DOHH2 (cell line): ENCODE results near the gene PIGB.
A peak's percentile ranks its signal among the peaks of the same experiment; 100 is the strongest.
"Not testable (repeated sequence)": the region's sequence is repeated elsewhere in the genome, so short reads cannot be mapped to it uniquely, and the experiment has no call there.

Source experiments
- H3F3A ChIP-seq: fragments of 200-600 bp; sonication (generic), shearing (Covaris generic); 2 replicates; pipeline ENCODE4 v1.6.0; 2016; ENCODE audit warnings: antibody characterized with exemption, mild to moderate bottlenecking; ENCODE audit not compliant: control insufficient read depth, insufficient read depth
- H3K27ac ChIP-seq: fragments of 200-600 bp; sonication (generic); 2 replicates; pipeline ENCODE4 v1.5.1; 2014; ENCODE audit warnings: low read depth, mild to moderate bottlenecking, low read length, moderate library complexity
- H3K27me3 ChIP-seq: fragments of 200-600 bp; sonication (generic); 2 replicates; pipeline ENCODE4 v1.6.1; 2014; ENCODE audit warnings: mild to moderate bottlenecking, low read length, mixed read lengths; ENCODE audit not compliant: control insufficient read depth
- H3K36me3 ChIP-seq: fragments of 200-600 bp; sonication (generic); 2 replicates; pipeline ENCODE4 v1.6.1; 2014; ENCODE audit warnings: mild to moderate bottlenecking, low read length, moderate library complexity, mixed read lengths; ENCODE audit not compliant: control insufficient read depth
- H3K4me1 ChIP-seq: fragments of 200-600 bp; sonication (generic); 2 replicates; pipeline ENCODE4 v1.6.1; 2014; ENCODE audit warnings: mild to moderate bottlenecking, low read length, mixed read lengths; ENCODE audit not compliant: control insufficient read depth
- H3K4me2 ChIP-seq: fragments of 200-600 bp; sonication (generic); 2 replicates; pipeline ENCODE4 v1.6.0; 2014; ENCODE audit warnings: mild to moderate bottlenecking, low read length, moderate library complexity
- H3K4me3 ChIP-seq: fragments of 200-600 bp; sonication (generic); 2 replicates; pipeline ENCODE4 v1.5.1; 2014; ENCODE audit warnings: mild to moderate bottlenecking, low read length, mixed read lengths
- H3K79me2 ChIP-seq: fragments of 200-600 bp; sonication (generic); 2 replicates; pipeline ENCODE4 v1.6.1; 2014; ENCODE audit warnings: mild to moderate bottlenecking, low read length, mixed read lengths; ENCODE audit not compliant: control insufficient read depth
- H3K9me2 ChIP-seq: fragments of 200-600 bp; sonication (generic); replicated peaks from 2 replicates; pipeline ENCODE4 v1.6.1; 2014; ENCODE audit warnings: mild to moderate bottlenecking, low read length, mixed read lengths; ENCODE audit not compliant: control insufficient read depth
- H3K9me3 ChIP-seq: fragments of 200-600 bp; sonication (generic); 2 replicates; pipeline ENCODE4 v1.6.1; 2014; ENCODE audit warnings: antibody characterized with exemption, low read length, mixed read lengths; ENCODE audit not compliant: control insufficient read depth, insufficient read depth
- H4K20me1 ChIP-seq: fragments of 200-600 bp; sonication (generic); 2 replicates; pipeline ENCODE4 v1.6.0; 2014; ENCODE audit warnings: low read depth, mild to moderate bottlenecking, antibody characterized with exemption, low read length, moderate library complexity; ENCODE audit not compliant: control insufficient read depth, insufficient read depth
- CTCF ChIP-seq: fragments of 200-600 bp; sonication (generic); IDR thresholded peaks from one replicate; pipeline ENCODE4 v1.5.1; 2014; ENCODE audit warnings: antibody characterized with exemption, mild to moderate bottlenecking, low read depth, low read length; ENCODE audit not compliant: poor library complexity, severe bottlenecking
- EZH2phosphoT487 ChIP-seq: fragments of 200-600 bp; sonication (generic); IDR thresholded peaks from 2 replicates; pipeline ENCODE4 v1.6.1; 2017; ENCODE audit warnings: borderline replicate concordance, mild to moderate bottlenecking, antibody characterized with exemption, low read length, moderate library complexity, mixed read lengths

The PIGB gene

DNA sequence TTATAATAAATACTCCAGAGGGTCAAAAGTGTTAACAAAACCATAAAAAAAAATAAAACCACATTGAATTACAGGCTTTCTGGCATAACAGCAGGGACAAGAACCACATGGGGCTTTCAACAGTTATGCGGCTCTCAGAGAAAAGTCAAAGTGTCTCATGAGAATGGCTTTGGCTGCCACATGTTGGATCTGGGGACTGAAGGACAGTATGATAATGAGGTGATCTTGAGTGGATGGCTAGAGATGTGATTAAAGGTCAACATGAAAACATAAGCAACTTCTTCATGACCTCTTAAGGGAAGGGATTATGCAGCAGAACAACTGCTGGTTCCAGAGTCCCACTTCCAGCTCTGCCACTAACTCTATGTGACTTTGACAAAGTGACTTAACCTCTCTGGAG, 34.6 kb upstream of the PIGB start:
- Histone ChIP-seq H3F3A (no peaks in the 10 kb centered on the region), H4K20me1 (no peaks in the 10 kb centered on the region), H3K4me1 (peaks cover 17% of the 10 kb centered on the region), H3K4me2 (no peak overlapping the region), H3K79me2 (no peaks in the 10 kb centered on the region), H3K9me2 (no peaks in the 10 kb centered on the region), H3K9me3 (no peaks in the 10 kb centered on the region), H3K36me3 (no peaks in the 10 kb centered on the region), H3K27me3 (no peaks in the 10 kb centered on the region; the same call in 1 of the 2 replicates), H3K4me3 (no peak overlapping the region), H3K27ac (no peak overlapping the region)
- TF ChIP-seq EZH2phosphoT487 (no peak), CTCF (no peak)

GRCh38 chr15:55286442-55287189, 32.4 kb upstream of the PIGB start:
- H3K4me2 ChIP-seq, H4K20me1 ChIP-seq, H3K79me2 ChIP-seq, H3K27me3 ChIP-seq, H3K9me3 ChIP-seq, H3F3A ChIP-seq, H3K9me2 ChIP-seq, H3K27ac ChIP-seq, H3K4me3 ChIP-seq, H3K36me3 ChIP-seq: not testable (repeated sequence)
- H3K4me1 ChIP-seq: peaks cover 13% of the 10 kb centered on the region

- Histone ChIP-seq H4K20me1 (no peaks in the 10 kb centered on the region), H3K4me2 (peak overlapping the region; percentile 87; the same call in 1 of the 2 replicates), H3K4me3 (no peak overlapping the region), H3K36me3 (no peaks in the 10 kb centered on the region), H3K27ac (no peak overlapping the region), H3K9me3 (no peaks in the 10 kb centered on the region), H3K27me3 (no peaks in the 10 kb centered on the region; the same call in 1 of the 2 replicates), H3K9me2 (no peaks in the 10 kb centered on the region), H3K4me1 (peaks cover 13% of the 10 kb centered on the region), H3K79me2 (no peaks in the 10 kb centered on the region), H3F3A (no peaks in the 10 kb centered on the region)
- TF ChIP-seq EZH2phosphoT487 (no peak), CTCF (no peak)
These were observed 30.9 kb upstream of the PIGB start for GRCh38 chr15:55288006-55288717.
